DOHH2 (cell line): ENCODE results near the gene DPCD.

Source experiments
- CTCF ChIP-seq: fragments of 200-600 bp; sonication (generic); IDR thresholded peaks from one replicate; pipeline ENCODE4 v1.5.1; 2014; ENCODE audit warnings: antibody characterized with exemption, mild to moderate bottlenecking, low read depth, low read length; ENCODE audit not compliant: poor library complexity, severe bottlenecking
- EZH2phosphoT487 ChIP-seq: fragments of 200-600 bp; sonication (generic); IDR thresholded peaks from 2 replicates; pipeline ENCODE4 v1.6.1; 2017; ENCODE audit warnings: borderline replicate concordance, mild to moderate bottlenecking, antibody characterized with exemption, low read length, moderate library complexity, mixed read lengths

- TF ChIP-seq CTCF (no peak), EZH2phosphoT487 (no peak)
These were observed 31.9 kb downstream of the DPCD start for GRCh38 chr10:101619983-101620382.
